Dendritic cell treated with granulocyte-macrophage colony-stimulating factor and Interleukin-4, amounts not matched to agents 40 ng/mL and 50 ng/mL, for 4 days (primary cell): ENCODE results near the gene ERGIC2.
"Not testable (repeated sequence)": the region's sequence is repeated elsewhere in the genome, so short reads cannot be mapped to it uniquely, and the experiment has no call there.

Source experiments
- H3K27ac Mint-ChIP-seq: one replicate; pipeline ENCODE4 v1.8.0; 2022; ENCODE audit warnings: mild to moderate bottlenecking, mixed read lengths
- H3K27me3 Mint-ChIP-seq: one replicate; pipeline ENCODE4 v1.8.0; 2022; ENCODE audit warnings: mild to moderate bottlenecking, mixed read lengths
- H3K36me3 Mint-ChIP-seq: one replicate; pipeline ENCODE4 v1.8.0; 2022; ENCODE audit warnings: low read depth, mixed read lengths
- H3K4me1 Mint-ChIP-seq: one replicate; pipeline ENCODE4 v1.8.0; 2022; ENCODE audit warnings: low read depth, mixed read lengths
- H3K4me3 Mint-ChIP-seq: one replicate; pipeline ENCODE4 v1.8.0; 2022; ENCODE audit warnings: mild to moderate bottlenecking, moderate library complexity, mixed read lengths
- H3K9me3 Mint-ChIP-seq: one replicate; pipeline ENCODE4 v1.8.0; 2022; ENCODE audit warnings: mixed read lengths
- intact Hi-C: fragments of 100-400 bp; cut with micrococcal nuclease; formaldehyde crosslinking; loops from one replicate; pipeline ENCODE4 v1.15.0; 2022

Gene ERGIC2

DNA sequence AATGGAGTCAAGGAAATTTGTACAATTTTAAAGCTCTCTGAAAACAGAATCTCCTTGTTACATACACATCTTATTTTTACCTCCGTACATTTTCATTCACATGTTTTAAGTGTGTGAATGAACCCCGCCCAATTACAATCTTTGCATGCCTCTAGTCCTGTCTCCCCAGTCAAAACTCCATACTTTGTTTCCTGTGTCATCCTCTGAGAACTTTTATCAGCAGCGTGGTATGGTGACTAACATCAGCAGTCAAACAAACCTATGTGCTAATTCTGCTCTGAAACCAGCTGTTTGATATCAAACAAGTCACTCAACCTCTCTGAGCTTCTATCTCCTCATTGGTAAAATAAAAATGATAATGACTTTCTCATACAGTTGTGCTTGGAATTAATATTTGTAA lies 15.8 kb upstream of the ERGIC2 start:
- H3K27ac Mint-ChIP-seq, result no peak overlapping the region
- intact Hi-C loops, result no loop called here
- H3K27me3 Mint-ChIP-seq, result peaks cover 6% of the 10 kb centered on the region
- no peaks in the 10 kb centered on the region for H3K9me3 Mint-ChIP-seq
- H3K36me3 Mint-ChIP-seq, result no peaks in the 10 kb centered on the region
- H3K4me1 Mint-ChIP-seq, result no peaks in the 10 kb centered on the region
- no peak overlapping the region for H3K4me3 Mint-ChIP-seq

- Mint-ChIP-seq H3K9me3 (no peaks in the 10 kb centered on the region), H3K36me3 (no peaks in the 10 kb centered on the region), H3K4me1 (no peaks in the 10 kb centered on the region), H3K4me3 (no peak overlapping the region), H3K27me3 (peaks cover 2% of the 10 kb centered on the region), H3K27ac (no peak overlapping the region)
- intact Hi-C loops, result no loop called here
Measured at GRCh38 chr12:29395356-29395755, 14.4 kb upstream of the ERGIC2 start.

DNA sequence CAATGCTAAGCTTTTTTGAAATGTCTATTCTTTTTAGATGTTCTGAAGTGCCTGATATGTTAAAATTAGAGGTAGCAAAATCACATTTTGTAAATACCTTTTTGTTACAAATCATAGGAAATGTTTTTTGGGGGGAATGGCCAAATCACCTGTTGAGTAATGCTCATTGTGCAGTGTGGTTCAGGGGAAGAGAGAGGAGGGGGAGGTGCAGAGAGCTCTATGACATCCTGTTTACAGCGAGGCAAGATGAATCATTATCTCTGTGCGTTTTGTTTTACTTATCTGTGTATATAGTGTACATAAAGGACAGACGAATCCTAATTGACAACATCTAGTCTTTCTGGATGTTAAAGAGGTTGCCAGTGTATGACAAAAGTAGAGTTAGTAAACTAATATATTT lies 9.4 kb upstream of the ERGIC2 start:
- H3K27me3 Mint-ChIP-seq, H3K27ac Mint-ChIP-seq, H3K4me1 Mint-ChIP-seq, H3K4me3 Mint-ChIP-seq, H3K36me3 Mint-ChIP-seq, intact Hi-C loops, H3K9me3 Mint-ChIP-seq: not testable (repeated sequence)

- H3K36me3 Mint-ChIP-seq, result no peaks in the 10 kb centered on the region
- no peak overlapping the region for H3K4me3 Mint-ChIP-seq
- H3K4me1 Mint-ChIP-seq, result no peaks in the 10 kb centered on the region
- no peaks in the 10 kb centered on the region for H3K27me3 Mint-ChIP-seq
- intact Hi-C loops, result no loop called here
- no peak overlapping the region for H3K27ac Mint-ChIP-seq
- no peaks in the 10 kb centered on the region for H3K9me3 Mint-ChIP-seq
Measured at GRCh38 chr12:29389295-29389919, 8.4 kb upstream of the ERGIC2 start.

DNA sequence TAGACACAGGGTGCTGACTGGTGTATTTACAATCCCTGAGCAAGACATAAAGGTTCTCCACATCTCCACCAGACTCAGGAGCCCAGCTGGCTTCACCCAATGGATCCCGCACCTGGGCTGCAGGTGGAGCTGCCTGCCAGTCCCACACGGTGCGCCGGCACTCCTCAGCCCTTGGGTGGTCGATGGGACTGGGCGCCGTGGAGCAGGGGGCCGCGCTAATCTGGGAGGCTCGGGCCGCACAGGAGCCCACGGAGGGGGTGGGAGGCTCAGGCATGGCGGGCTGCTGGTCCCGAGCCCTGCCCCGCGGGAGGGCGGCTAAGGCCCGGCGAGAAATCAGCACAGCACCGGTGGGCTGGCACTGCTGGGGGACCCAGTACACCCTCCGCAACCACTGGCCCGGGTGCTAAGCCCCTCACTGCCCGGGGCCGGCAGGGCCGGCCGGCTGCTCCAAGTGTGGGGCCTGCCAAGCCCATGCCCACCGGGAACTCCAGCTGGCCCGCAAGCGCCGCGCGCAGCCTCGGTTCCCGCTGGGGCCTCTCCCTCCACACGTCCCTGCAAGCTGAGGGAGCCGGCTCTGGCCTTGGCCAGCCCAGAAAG lies 5.2 kb upstream of the ERGIC2 start:
- H3K27me3 Mint-ChIP-seq, H3K4me3 Mint-ChIP-seq, H3K36me3 Mint-ChIP-seq, H3K27ac Mint-ChIP-seq, intact Hi-C loops, H3K9me3 Mint-ChIP-seq, H3K4me1 Mint-ChIP-seq: not testable (repeated sequence)

DNA sequence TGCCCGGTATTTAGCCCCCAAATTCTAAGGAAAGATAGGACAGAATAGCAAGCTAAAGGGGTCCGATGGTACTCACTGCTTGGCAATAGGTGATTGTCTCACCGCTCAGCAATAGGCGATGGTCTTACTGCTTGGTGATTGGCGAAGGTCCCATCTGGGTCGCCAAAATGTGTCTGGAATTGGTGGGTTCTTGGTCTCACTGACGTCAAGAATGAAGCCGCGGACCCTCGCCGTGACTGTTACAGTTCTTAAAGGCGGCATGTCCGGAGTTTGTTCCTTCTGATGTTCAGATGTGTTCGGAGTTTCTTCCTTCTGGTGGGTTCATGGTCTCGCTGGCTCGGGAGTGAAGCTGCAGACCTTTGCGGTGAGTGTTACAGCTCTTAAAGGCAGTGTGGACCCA lies 4.2 kb upstream of the ERGIC2 start:
- intact Hi-C loops, H3K27me3 Mint-ChIP-seq, H3K9me3 Mint-ChIP-seq, H3K4me3 Mint-ChIP-seq, H3K27ac Mint-ChIP-seq, H3K4me1 Mint-ChIP-seq: not testable (repeated sequence)
- H3K36me3 Mint-ChIP-seq, result peaks cover 13% of the 10 kb centered on the region

GRCh38 chr12:29382251-29382650 lies 1.3 kb upstream of the ERGIC2 start:
- H3K4me1 Mint-ChIP-seq, result peaks cover 12% of the 10 kb centered on the region
- H3K9me3 Mint-ChIP-seq, result no peaks in the 10 kb centered on the region
- intact Hi-C loops, result loop anchor here (5.0 kb wide), 1 partner anchor 1315 kb away; the partner anchor contains the start of gene IPO8
- peaks cover 7% of the 10 kb centered on the region for H3K27me3 Mint-ChIP-seq
- no peak overlapping the region for H3K4me3 Mint-ChIP-seq
- no peak overlapping the region for H3K27ac Mint-ChIP-seq
- peaks cover 13% of the 10 kb centered on the region for H3K36me3 Mint-ChIP-seq

GRCh38 chr12:29376118-29376517 lies 4.9 kb downstream of the ERGIC2 start:
- Mint-ChIP-seq H3K4me1 (peaks cover 11% of the 10 kb centered on the region), H3K27ac (no peak overlapping the region), H3K4me3 (no peak overlapping the region), H3K36me3 (peaks cover 17% of the 10 kb centered on the region), H3K27me3 (no peaks in the 10 kb centered on the region), H3K9me3 (no peaks in the 10 kb centered on the region)
- intact Hi-C loops, result no loop called here

DNA sequence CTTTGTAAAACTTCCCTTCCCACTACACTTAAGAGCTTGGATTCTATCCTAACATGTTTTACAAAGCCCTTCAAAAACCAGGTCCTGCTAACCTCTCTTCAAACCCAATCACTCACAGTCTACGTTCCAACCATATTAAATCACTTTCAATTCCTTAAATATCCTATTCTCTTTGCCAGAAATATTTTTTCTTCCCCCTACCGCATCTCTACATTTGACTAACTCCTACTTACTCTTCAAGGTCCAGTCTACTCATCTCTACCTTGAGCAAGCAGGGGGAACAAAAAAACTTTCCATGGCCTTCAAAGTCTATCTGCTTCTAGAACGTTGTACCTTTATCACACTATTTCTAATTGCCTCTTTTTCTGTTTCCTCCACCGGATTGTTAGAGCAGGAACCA lies 6.1 kb downstream of the ERGIC2 start:
- Mint-ChIP-seq H3K36me3 (peaks cover 12% of the 10 kb centered on the region), H3K27ac (no peak overlapping the region), H3K4me1 (peaks cover 11% of the 10 kb centered on the region), H3K27me3 (no peaks in the 10 kb centered on the region), H3K9me3 (no peaks in the 10 kb centered on the region), H3K4me3 (no peak overlapping the region)
- intact Hi-C loops, result no loop called here

DNA sequence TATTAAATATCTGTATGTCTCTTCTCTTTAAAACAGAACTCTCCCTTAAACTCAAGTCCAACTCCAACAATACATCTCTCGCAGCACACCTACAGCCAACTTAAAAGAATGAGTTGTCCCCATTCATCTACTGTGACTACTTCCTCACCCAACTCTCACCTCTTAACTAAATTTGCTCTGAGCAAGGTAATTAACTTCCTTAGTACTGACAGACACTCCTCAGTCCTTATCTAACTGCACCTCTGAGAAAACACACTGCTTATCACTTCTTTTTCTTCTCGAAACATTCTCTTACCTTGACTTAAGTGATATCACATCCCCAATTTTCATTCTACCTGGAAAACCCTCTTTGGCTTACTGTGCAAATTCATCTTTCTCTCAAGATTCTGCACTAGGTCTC lies 7.0 kb downstream of the ERGIC2 start:
- H3K36me3 Mint-ChIP-seq, result peaks cover 15% of the 10 kb centered on the region
- peaks cover 10% of the 10 kb centered on the region for H3K4me1 Mint-ChIP-seq
- intact Hi-C loops, result no loop called here
- H3K27me3 Mint-ChIP-seq, result no peaks in the 10 kb centered on the region
- no peaks in the 10 kb centered on the region for H3K9me3 Mint-ChIP-seq
- H3K4me3 Mint-ChIP-seq, result no peak overlapping the region
- H3K27ac Mint-ChIP-seq, result no peak overlapping the region

GRCh38 chr12:29365091-29365490 lies 15.9 kb downstream of the ERGIC2 start:
- Mint-ChIP-seq H3K36me3 (peaks cover 41% of the 10 kb centered on the region), H3K4me1 (no peaks in the 10 kb centered on the region), H3K27ac (no peak overlapping the region), H3K4me3 (no peak overlapping the region), H3K27me3 (no peaks in the 10 kb centered on the region), H3K9me3 (no peaks in the 10 kb centered on the region)
- intact Hi-C loops, result no loop called here

DNA sequence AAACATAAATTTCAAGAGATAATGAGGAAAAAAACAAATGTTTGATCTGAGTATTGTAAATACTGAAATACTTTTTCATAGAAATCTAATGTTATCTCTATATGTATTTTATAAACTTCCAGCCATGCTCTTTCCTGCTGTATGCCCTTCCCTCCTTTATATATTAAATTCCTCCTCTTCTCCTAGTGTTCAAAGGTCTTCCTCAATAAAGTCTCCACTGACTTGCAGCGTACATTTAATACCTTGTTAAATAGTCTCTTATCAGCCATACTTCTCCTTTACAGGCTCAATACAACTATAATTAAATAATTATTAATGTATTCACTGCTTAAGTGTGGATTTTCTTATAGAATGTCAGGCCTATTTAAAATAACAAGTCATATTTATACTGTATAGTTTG lies 26.0 kb downstream of the ERGIC2 start:
- no peaks in the 10 kb centered on the region for H3K4me1 Mint-ChIP-seq
- intact Hi-C loops, result no loop called here

DNA sequence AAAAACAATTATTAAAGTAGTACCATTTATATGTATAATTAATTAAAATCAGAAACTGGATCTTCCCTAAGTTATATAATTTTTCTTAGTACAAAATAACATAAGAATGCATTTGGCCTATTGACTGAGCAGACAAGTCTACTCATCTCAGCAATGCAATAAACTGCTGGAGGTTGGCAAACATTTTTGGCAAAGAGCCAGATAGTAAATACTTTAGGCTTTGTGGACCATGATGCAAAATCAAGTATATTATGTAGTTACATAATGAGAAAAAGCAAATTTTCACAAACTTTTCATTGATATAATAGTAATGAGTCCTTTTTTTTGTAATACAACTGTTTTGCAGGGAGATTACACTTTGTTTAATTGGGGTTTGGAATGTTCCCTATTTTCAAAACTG lies 30.9 kb downstream of the ERGIC2 start:
- H3K4me1 Mint-ChIP-seq, result no peaks in the 10 kb centered on the region
- H3K27me3 Mint-ChIP-seq, result no peaks in the 10 kb centered on the region
- no peaks in the 10 kb centered on the region for H3K9me3 Mint-ChIP-seq
- no peak overlapping the region for H3K27ac Mint-ChIP-seq
- H3K4me3 Mint-ChIP-seq, result no peak overlapping the region
- H3K36me3 Mint-ChIP-seq, result peaks cover 29% of the 10 kb centered on the region
- intact Hi-C loops, result no loop called here

More for the DNA sequence above, 26.0 kb downstream of the ERGIC2 start:
- H3K4me3 Mint-ChIP-seq, result no peak overlapping the region
- no peak overlapping the region for H3K27ac Mint-ChIP-seq
- peaks cover 42% of the 10 kb centered on the region for H3K36me3 Mint-ChIP-seq
- H3K27me3 Mint-ChIP-seq, result no peaks in the 10 kb centered on the region
- H3K9me3 Mint-ChIP-seq, result no peaks in the 10 kb centered on the region

- no peaks in the 10 kb centered on the region for H3K9me3 Mint-ChIP-seq
- intact Hi-C loops, result no loop called here
- H3K4me1 Mint-ChIP-seq, result no peaks in the 10 kb centered on the region
- H3K36me3 Mint-ChIP-seq, result peaks cover 36% of the 10 kb centered on the region
- H3K4me3 Mint-ChIP-seq, result no peak overlapping the region
- H3K27ac Mint-ChIP-seq, result no peak overlapping the region
- H3K27me3 Mint-ChIP-seq, result no peaks in the 10 kb centered on the region
Measured at GRCh38 chr12:29346769-29347421, 34.1 kb downstream of the ERGIC2 start.
